GM12874 (cell line): ENCODE data around the gene RPN2.

Source experiments
- CTCF ChIP-seq: IDR thresholded peaks from 2 replicates; pipeline ENCODE4 v1.5.1; 2011; ENCODE audit warnings: low read depth, mild to moderate bottlenecking, control low read depth, low read length, moderate library complexity; ENCODE audit not compliant: insufficient read depth

The RPN2 gene

GRCh38 chr20:37283530-37284195, 104.5 kb downstream of the RPN2 start:
- TF ChIP-seq CTCF = no peak

GRCh38 chr20:37284691-37285161, 105.6 kb downstream of the RPN2 start:
- no peak for TF ChIP-seq CTCF

DNA sequence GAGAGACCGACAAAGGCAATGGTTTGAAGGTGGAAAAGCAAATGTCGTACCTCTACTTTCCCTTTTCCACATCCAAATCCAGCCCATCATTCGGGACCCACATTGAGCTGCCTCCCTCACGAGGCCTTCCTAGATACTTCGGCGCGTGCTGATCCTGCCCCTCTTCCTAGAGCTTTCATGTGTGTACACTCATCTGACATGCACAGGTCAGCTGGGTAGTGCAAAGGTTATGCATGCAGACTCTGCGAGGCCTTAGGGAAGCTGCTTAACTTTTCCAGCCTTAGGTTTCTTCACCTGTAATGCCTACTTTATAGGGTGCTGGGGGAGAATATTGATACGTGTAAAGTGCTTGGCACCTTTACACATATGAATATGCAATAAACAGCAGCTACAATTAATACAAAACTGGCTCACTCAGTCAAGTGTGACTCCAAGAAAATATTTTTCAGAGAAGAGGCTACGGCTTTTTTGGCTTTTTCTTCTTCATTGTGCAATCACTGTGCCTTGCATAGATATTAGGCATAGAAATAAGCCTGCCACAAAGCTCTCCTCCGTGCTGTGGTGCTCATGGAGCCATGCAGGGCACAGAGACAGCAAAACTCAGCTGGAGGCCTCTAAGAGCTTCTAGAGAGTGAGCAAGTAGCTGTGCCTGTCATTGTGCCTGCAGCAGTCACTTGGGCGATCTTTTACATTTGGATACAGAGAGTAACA, 106.7 kb downstream of the RPN2 start:
- TF ChIP-seq CTCF = no peak

- TF ChIP-seq CTCF = no peak
Measured at GRCh38 chr20:37288091-37288490, 109.0 kb downstream of the RPN2 start.

GRCh38 chr20:37290158-37290810, 111.2 kb downstream of the RPN2 start:
- no peak for TF ChIP-seq CTCF
